GM20000 (cell line): Measurements from ENCODE around the gene FAM107A.

Experiments
- DNase-seq: peaks from one replicate; pipeline ENCODE4 v3.0.0; 2012; ENCODE audit warnings: low spot score
- CTCF ChIP-seq: IDR thresholded peaks from 2 replicates; pipeline ENCODE4 v1.5.1; 2012; ENCODE audit warnings: mild to moderate bottlenecking, control low read depth; ENCODE audit errors: extremely low read depth, missing control alignments

FAM107A gene

GRCh38 chr3:58560771-58561311 is 16.4 kb downstream of the FAM107A start:
- TF ChIP-seq CTCF, result no peak
- no peak for DNase-seq

GRCh38 chr3:58559586-58559985 is 17.6 kb downstream of the FAM107A start:
- no peak for TF ChIP-seq CTCF
- DNase-seq, result no peak

GRCh38 chr3:58557491-58557890 is 19.7 kb downstream of the FAM107A start:
- TF ChIP-seq CTCF, result no peak
- no peak for DNase-seq

- DNase-seq, result no peak
- no peak for TF ChIP-seq CTCF
Observed at GRCh38 chr3:58556761-58557221, 20.4 kb downstream of the FAM107A start.

GRCh38 chr3:58556001-58556400 is 21.2 kb downstream of the FAM107A start:
- DNase-seq, result no peak
- no peak for TF ChIP-seq CTCF

- DNase-seq, result no peak
- no peak for TF ChIP-seq CTCF
Observed at GRCh38 chr3:58555203-58555602, 22.0 kb downstream of the FAM107A start.

GRCh38 chr3:58553003-58553402 is 24.2 kb downstream of the FAM107A start:
- no peak for TF ChIP-seq CTCF
- no peak for DNase-seq
